ENCODE results near the gene CHD9NB. TPM values are rescaled to one million over a fixed set of nuclear protein-coding genes. Genes with fewer than 3 reads are reported as not detected.
A peak's percentile ranks its signal among the peaks of the same experiment; 100 is the strongest.

The CHD9NB gene
- total RNA-seq, result under 1 TPM in 1 of 3 donors, not detected in 2; 0.26 TPM
- total RNA-seq (2013), result not detected

DNA sequence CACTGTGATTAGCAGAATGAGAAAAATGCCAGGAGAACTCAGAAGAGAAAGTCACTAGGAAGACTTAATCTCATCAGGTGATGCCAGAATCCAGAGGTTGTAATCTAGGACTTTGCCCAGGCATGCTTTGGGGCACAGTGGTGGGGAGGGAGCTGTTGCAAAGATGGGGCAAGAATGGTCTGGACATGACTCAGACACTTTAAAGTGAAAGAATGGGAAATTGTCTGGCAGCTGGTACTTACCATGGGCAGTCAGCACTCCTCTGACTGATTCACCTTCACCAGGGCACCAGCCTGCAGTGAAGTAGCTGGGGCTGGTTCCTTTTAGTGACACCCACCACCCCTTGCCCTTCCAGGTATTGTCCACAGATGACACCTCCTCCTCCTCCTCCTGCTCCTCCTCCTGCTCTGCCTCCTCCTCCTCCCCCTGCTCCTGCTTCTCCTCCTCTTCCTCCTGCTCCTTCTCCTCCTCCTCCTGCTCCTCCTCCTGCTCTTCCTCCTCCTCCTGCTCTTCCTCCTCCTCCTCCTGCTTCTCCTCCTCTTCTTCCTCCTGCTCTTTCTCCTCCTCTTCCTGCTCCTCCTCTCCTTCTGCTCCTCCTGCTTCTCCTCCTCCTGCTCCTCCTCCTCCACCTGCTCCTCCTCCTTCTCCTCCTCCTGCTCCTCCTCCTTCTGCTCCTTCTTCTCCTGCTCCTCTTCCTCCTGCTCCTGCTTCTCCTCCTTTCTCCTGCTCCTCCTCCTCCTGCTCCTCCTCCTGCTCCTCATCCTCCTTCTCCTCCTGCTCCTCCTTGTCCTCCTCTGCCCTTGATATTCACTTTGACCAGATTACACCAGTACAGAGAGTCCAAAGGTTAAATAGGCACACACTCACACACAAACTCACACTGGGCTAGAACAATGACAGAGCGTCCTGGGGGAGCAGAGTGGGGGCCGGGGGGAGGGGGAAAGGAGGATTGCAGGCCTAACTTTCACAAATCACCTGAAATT lies at the start of gene CHD9NB:
CHD9NB (minus strand) TSS at position 379 of the 983 bp plus-strand sequence. CDS start 8,739 bp downstream, outside the sequence.
- no peak for TF ChIP-seq CTCF (IDR thresholded peaks at IDR 0.05)
- ATAC-seq (no peak), DNase-seq (no peak)
- no peaks in the 10 kb centered on the region for H3K27me3 ChIP-seq (ENCODE audit: control insufficient read depth, insufficient read depth, low read length)
- H3K9me3 Mint-ChIP-seq, result no peaks in the 10 kb centered on the region
- peak within 1 kb of the TSS; percentile 31 for H3K4me3 Mint-ChIP-seq
- WGBS (ENCODE audit: insufficient coverage), result 83% methylated on average over 1 of the region's 2 CpGs
- H3K27ac ChIP-seq (ENCODE audit: low read length), result no peak within 1 kb of the TSS
- H3K27me3 Mint-ChIP-seq (ENCODE audit: low read depth in 2 of 2), result no peaks in the 10 kb centered on the region
- H3K27ac Mint-ChIP-seq, result no peak within 1 kb of the TSS
- H3K4me1 Mint-ChIP-seq, result peaks cover 18 to 19% of the 10 kb centered on the region in 2 donors
- intact Hi-C loops (cut with micrococcal nuclease), result loop anchor here (10.0 kb wide), 1 partner anchor 462 kb away; no protein-coding TSS in a partner anchor
- H3K36me3 ChIP-seq (ENCODE audit: control insufficient read depth, insufficient read depth, low read length), result no peaks in the 10 kb centered on the region
- no peaks in the 10 kb centered on the region for H3K36me3 Mint-ChIP-seq
- H3K4me1 ChIP-seq (ENCODE audit: control insufficient read depth, insufficient read depth, low read length), result peaks cover 33% of the 10 kb centered on the region
- H3K4me3 ChIP-seq (ENCODE audit: low read length), result no peak within 1 kb of the TSS
- no peaks in the 10 kb centered on the region for H3K9me3 ChIP-seq (ENCODE audit: control insufficient read depth, insufficient read depth, low read length)

GRCh38 chr16:53100889-53101288 lies 48.2 kb upstream of the CHD9NB start:
- ATAC-seq (no peak), DNase-seq (no peak)
- no peaks in the 10 kb centered on the region for H3K9me3 ChIP-seq (ENCODE audit: control insufficient read depth, insufficient read depth, low read length)
- H3K4me3 ChIP-seq (ENCODE audit: low read length), result no peak overlapping the region
- H3K36me3 ChIP-seq (ENCODE audit: control insufficient read depth, insufficient read depth, low read length), result no peaks in the 10 kb centered on the region
- Mint-ChIP-seq H3K4me3 (peak overlapping the region; percentile 61), H3K9me3 (no peaks in the 10 kb centered on the region), H3K36me3 (no peaks in the 10 kb centered on the region), H3K27ac (peak overlapping the region in 1 of 2 donors; percentile 96), H3K27me3 (ENCODE audit: low read depth in 2 of 2) (no peaks in the 10 kb centered on the region), H3K4me1 (peaks cover 16 to 30% of the 10 kb centered on the region in 2 donors)
- WGBS (ENCODE audit: insufficient coverage), result no CpG with 5 or more reads among the region's 1 CpG
- peaks cover 31% of the 10 kb centered on the region for H3K4me1 ChIP-seq (ENCODE audit: control insufficient read depth, insufficient read depth, low read length)
- TF ChIP-seq CTCF (IDR thresholded peaks at IDR 0.05), result no peak
- H3K27ac ChIP-seq (ENCODE audit: low read length), result no peak overlapping the region
- H3K27me3 ChIP-seq (ENCODE audit: control insufficient read depth, insufficient read depth, low read length), result no peaks in the 10 kb centered on the region
- intact Hi-C loops (cut with micrococcal nuclease), result no loop called here

- H3K27me3 ChIP-seq (ENCODE audit: control insufficient read depth, insufficient read depth, low read length), result no peaks in the 10 kb centered on the region
- H3K27ac ChIP-seq (ENCODE audit: low read length), result peak overlapping the region; percentile 72
- no peaks in the 10 kb centered on the region for H3K9me3 ChIP-seq (ENCODE audit: control insufficient read depth, insufficient read depth, low read length)
- ATAC-seq (no peak), DNase-seq (no peak)
- H3K4me3 ChIP-seq (ENCODE audit: low read length), result peak overlapping the region; percentile 29
- TF ChIP-seq CTCF (IDR thresholded peaks at IDR 0.05), result no peak
- no peaks in the 10 kb centered on the region for H3K36me3 Mint-ChIP-seq
- intact Hi-C loops (cut with micrococcal nuclease), result no loop called here
- H3K4me1 ChIP-seq (ENCODE audit: control insufficient read depth, insufficient read depth, low read length), result peaks cover 31% of the 10 kb centered on the region
- no peaks in the 10 kb centered on the region for H3K27me3 Mint-ChIP-seq (ENCODE audit: low read depth in 2 of 2)
- no peaks in the 10 kb centered on the region for H3K9me3 Mint-ChIP-seq
- no peaks in the 10 kb centered on the region for H3K36me3 ChIP-seq (ENCODE audit: control insufficient read depth, insufficient read depth, low read length)
- 76% methylated on average over 5 of the region's 9 CpGs for WGBS (ENCODE audit: insufficient coverage)
- H3K27ac Mint-ChIP-seq, result peak overlapping the region in 1 of 2 donors; percentile 96
- H3K4me3 Mint-ChIP-seq, result peak overlapping the region; percentile 86
- peaks cover 16 to 30% of the 10 kb centered on the region in 2 donors for H3K4me1 Mint-ChIP-seq
Observed at GRCh38 chr16:53100131-53100748, 47.5 kb upstream of the CHD9NB start.

Measured in natural killer cell (primary cell).